ENCODE results near the gene GPC3. TPM values are rescaled to one million over a fixed set of nuclear protein-coding genes. Genes with fewer than 3 reads are reported as not detected.

Gene GPC3
- total and polyA plus RNA-seq, 2 donors: 22.1 to 192 TPM

GRCh38 chrX:133697656-133698055 lies 287.7 kb downstream of the GPC3 start:
- Histone ChIP-seq H3K4me3 (ENCODE audit: low read depth, low read length) (no peak overlapping the region), H3K27ac (ENCODE audit: low read depth) (no peak overlapping the region), H3K4me1 (ENCODE audit: insufficient read depth) (no peaks in the 10 kb centered on the region), H3K36me3 (ENCODE audit: insufficient read depth) (no peaks in the 10 kb centered on the region)
- 77% methylated on average over 3 of the region's 3 CpGs for WGBS
- DNase-seq (ENCODE audit: extremely low spot score): no peak

- no peaks in the 10 kb centered on the region for H3K4me1 ChIP-seq (ENCODE audit: insufficient read depth)
- no peaks in the 10 kb centered on the region for H3K36me3 ChIP-seq (ENCODE audit: insufficient read depth)
- 100% methylated on average over 1 of the region's 1 CpG for WGBS
- no peak overlapping the region for H3K27ac ChIP-seq (ENCODE audit: low read depth)
- H3K4me3 ChIP-seq (ENCODE audit: low read depth, low read length): no peak overlapping the region
- no peak for DNase-seq (ENCODE audit: extremely low spot score)
Observed at GRCh38 chrX:133689997-133690599, 295.3 kb downstream of the GPC3 start.

DNA sequence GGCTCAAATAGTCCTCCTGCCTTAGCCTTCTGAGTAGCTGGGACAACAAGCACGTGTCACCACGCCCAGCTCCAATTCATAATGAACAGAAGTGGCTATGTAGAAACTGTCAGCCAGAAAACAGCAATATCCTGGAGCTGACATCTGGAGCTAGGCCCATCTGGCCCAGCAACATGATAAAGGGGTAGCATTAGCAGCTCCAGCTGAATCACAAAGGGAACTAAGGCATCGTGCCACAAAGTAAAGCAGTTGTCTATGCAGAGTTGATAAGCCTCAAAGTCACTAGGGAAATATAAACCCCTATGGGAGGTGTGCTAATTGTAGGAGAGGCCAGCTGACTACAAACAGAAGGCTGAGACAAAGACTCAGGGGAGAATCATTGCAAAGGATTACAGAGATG lies 299.6 kb downstream of the GPC3 start:
- 51% methylated on average over 3 of the region's 3 CpGs for WGBS
- H3K27ac ChIP-seq (ENCODE audit: low read depth): no peak overlapping the region
- DNase-seq (ENCODE audit: extremely low spot score): no peak
- no peaks in the 10 kb centered on the region for H3K36me3 ChIP-seq (ENCODE audit: insufficient read depth)
- H3K4me3 ChIP-seq (ENCODE audit: low read depth, low read length): no peak overlapping the region
- H3K4me1 ChIP-seq (ENCODE audit: insufficient read depth): no peaks in the 10 kb centered on the region

DNA sequence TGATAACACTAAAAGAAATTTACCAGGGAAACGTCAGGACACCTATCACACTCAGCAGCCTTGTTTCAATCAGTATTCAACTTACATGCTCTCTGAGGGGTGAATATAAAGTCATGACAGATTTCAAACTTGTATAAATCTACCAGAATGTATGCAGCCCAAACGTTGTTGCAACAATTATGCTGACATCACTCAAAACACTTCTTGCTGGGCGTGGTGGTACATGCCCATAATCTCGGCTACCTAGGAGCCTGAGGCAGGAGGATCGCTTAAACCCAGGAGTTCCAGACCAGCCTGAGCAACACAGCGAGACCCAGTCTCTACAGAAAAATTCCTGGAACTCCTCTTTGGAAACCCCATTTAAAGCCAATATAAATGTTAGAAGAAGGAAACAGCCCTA lies 303.5 kb downstream of the GPC3 start:
- DNase-seq (ENCODE audit: extremely low spot score): no peak
- 86% methylated on average over 6 of the region's 6 CpGs for WGBS
- H3K4me1 ChIP-seq (ENCODE audit: insufficient read depth): no peaks in the 10 kb centered on the region
- no peak overlapping the region for H3K4me3 ChIP-seq (ENCODE audit: low read depth, low read length)
- no peak overlapping the region for H3K27ac ChIP-seq (ENCODE audit: low read depth)
- H3K36me3 ChIP-seq (ENCODE audit: insufficient read depth): no peaks in the 10 kb centered on the region

GRCh38 chrX:133681421-133681820 lies 304.0 kb downstream of the GPC3 start:
- H3K27ac ChIP-seq (ENCODE audit: low read depth): no peak overlapping the region

DNA sequence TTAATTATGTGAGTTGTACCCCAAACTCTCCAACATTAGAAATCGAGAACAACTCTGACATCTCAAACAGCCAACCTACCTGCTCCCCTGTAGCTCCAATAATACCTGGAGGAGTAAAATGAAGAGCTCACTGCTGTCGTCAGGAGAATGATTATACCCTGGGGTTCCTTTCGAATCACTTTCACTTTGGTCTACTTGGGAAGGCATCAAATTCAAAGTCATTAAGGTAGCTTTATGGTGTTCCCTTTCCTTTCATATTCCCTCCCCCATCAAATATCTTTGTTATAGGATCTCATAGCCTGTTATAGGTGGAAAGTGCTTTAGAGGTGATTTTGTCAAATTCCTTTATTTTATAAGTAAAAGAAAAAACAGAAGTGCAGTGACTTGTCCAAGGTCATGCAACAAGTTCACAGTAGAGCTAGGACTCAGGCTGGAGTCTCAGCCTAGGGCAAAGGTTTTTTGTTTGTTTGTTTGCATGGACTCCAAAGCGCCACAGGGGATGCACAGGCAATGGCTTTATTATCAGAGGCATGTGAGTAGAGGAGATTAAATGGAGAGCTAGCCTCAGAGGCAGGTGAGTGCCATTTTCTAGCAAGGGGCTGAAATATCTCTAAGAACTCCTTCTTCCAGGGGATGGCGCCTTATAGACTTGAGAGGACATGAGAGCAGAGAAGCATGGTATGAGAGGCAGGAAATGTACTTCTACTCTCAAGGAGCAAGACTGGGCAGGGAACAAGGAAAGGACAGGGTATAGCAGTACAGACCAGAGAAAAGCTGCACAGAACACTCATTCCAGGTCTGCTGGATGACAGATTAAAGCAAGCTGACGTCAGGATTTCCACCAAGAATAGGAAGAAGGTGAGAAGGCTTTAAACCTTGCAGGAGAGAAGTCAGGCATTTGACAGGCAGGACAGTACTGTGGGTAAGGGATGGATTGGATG lies 308.0 kb downstream of the GPC3 start:
- Histone ChIP-seq H3K4me3 (ENCODE audit: low read depth, low read length) (no peak overlapping the region), H3K4me1 (ENCODE audit: insufficient read depth) (no peaks in the 10 kb centered on the region), H3K27ac (ENCODE audit: low read depth) (no peak overlapping the region), H3K36me3 (ENCODE audit: insufficient read depth) (no peaks in the 10 kb centered on the region)
- WGBS: 92% methylated on average over 6 of the region's 6 CpGs
- no peak for DNase-seq (ENCODE audit: extremely low spot score)

More at GRCh38 chrX:133681421-133681820, 304.0 kb downstream of the GPC3 start:
- WGBS: 75% methylated on average over 3 of the region's 3 CpGs
- DNase-seq (ENCODE audit: extremely low spot score): no peak
- Histone ChIP-seq H3K4me1 (ENCODE audit: insufficient read depth) (no peaks in the 10 kb centered on the region), H3K4me3 (ENCODE audit: low read depth, low read length) (no peak overlapping the region), H3K36me3 (ENCODE audit: insufficient read depth) (no peaks in the 10 kb centered on the region)

GRCh38 chrX:133676344-133677122 lies 308.9 kb downstream of the GPC3 start:
- no peak overlapping the region for H3K27ac ChIP-seq (ENCODE audit: low read depth)
- DNase-seq (ENCODE audit: extremely low spot score): no peak
- H3K4me1 ChIP-seq (ENCODE audit: insufficient read depth): no peaks in the 10 kb centered on the region
- no peaks in the 10 kb centered on the region for H3K36me3 ChIP-seq (ENCODE audit: insufficient read depth)
- 96% methylated on average over 1 of the region's 1 CpG for WGBS
- H3K4me3 ChIP-seq (ENCODE audit: low read depth, low read length): no peak overlapping the region

GRCh38 chrX:133674726-133675470 lies 310.5 kb downstream of the GPC3 start:
- H3K36me3 ChIP-seq (ENCODE audit: insufficient read depth): no peaks in the 10 kb centered on the region
- no peaks in the 10 kb centered on the region for H3K4me1 ChIP-seq (ENCODE audit: insufficient read depth)
- WGBS: 73% methylated on average over 6 of the region's 6 CpGs
- H3K27ac ChIP-seq (ENCODE audit: low read depth): no peak overlapping the region
- no peak for DNase-seq (ENCODE audit: extremely low spot score)
- no peak overlapping the region for H3K4me3 ChIP-seq (ENCODE audit: low read depth, low read length)

- whole genome bisulfite sequencing: 0% methylated on average over 4 of the region's 4 CpGs
- DNase-seq (ENCODE audit: extremely low spot score): no peak
- no peak overlapping the region for H3K4me3 ChIP-seq (ENCODE audit: low read depth, low read length)
- no peaks in the 10 kb centered on the region for H3K4me1 ChIP-seq (ENCODE audit: insufficient read depth)
- H3K36me3 ChIP-seq (ENCODE audit: insufficient read depth): no peaks in the 10 kb centered on the region
- H3K27ac ChIP-seq (ENCODE audit: low read depth): no peak overlapping the region
Observed at GRCh38 chrX:133670383-133670782, 315.0 kb downstream of the GPC3 start.

- Histone ChIP-seq H3K27ac (ENCODE audit: low read depth) (no peak overlapping the region), H3K4me1 (ENCODE audit: insufficient read depth) (no peaks in the 10 kb centered on the region), H3K4me3 (ENCODE audit: low read depth, low read length) (no peak overlapping the region), H3K36me3 (ENCODE audit: insufficient read depth) (no peaks in the 10 kb centered on the region)
- WGBS: 95% methylated on average over 5 of the region's 5 CpGs
- no peak for DNase-seq (ENCODE audit: extremely low spot score)
Observed at GRCh38 chrX:133669214-133669613, 316.2 kb downstream of the GPC3 start.

GRCh38 chrX:133668225-133668931 lies 317.0 kb downstream of the GPC3 start:
- no peaks in the 10 kb centered on the region for H3K36me3 ChIP-seq (ENCODE audit: insufficient read depth)
- H3K4me3 ChIP-seq (ENCODE audit: low read depth, low read length): no peak overlapping the region
- H3K4me1 ChIP-seq (ENCODE audit: insufficient read depth): no peaks in the 10 kb centered on the region
- no peak overlapping the region for H3K27ac ChIP-seq (ENCODE audit: low read depth)
- no peak for DNase-seq (ENCODE audit: extremely low spot score)
- 87% methylated on average over 3 of the region's 3 CpGs for WGBS

- Histone ChIP-seq H3K4me3 (ENCODE audit: low read depth, low read length) (no peak overlapping the region), H3K4me1 (ENCODE audit: insufficient read depth) (no peaks in the 10 kb centered on the region), H3K27ac (ENCODE audit: low read depth) (no peak overlapping the region), H3K36me3 (ENCODE audit: insufficient read depth) (no peaks in the 10 kb centered on the region)
- DNase-seq (ENCODE audit: extremely low spot score): no peak
Observed at GRCh38 chrX:133666256-133666655, 319.1 kb downstream of the GPC3 start.
